ENCODE data around the gene SHANK1.

SHANK1 gene

DNA sequence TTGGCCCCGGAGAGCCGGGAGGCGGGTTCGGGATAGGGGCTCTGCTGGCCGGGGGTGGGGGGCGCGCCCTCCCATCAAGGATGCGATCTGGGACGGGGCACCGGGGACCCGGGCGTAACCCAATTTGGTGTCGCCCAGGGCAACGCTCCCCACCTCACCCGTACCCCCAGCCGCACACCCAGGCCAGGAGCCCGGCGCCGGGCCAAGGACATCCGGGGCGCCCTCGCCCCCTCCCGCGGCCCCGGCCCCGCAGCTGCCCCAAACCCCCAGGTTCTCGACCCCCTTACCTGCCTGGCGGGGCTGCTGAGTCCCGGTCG, 525 bp downstream of the SHANK1 start:
- peaks cover 31% of the 10 kb centered on the region for H3K27me3 ChIP-seq (ENCODE audit: insufficient read depth, poor library complexity, severe bottlenecking)
- TF ChIP-seq GABPA (IDR thresholded peaks at IDR 0.05; ENCODE audit: low read depth) (no peak), POLR2AphosphoS5 (IDR thresholded peaks at IDR 0.05; ENCODE audit: low read depth) (no peak), SPI1 (IDR thresholded peaks at IDR 0.05; ENCODE audit: borderline replicate concordance, low read depth) (no peak)
- TF ChIP-seq, protein P1, sequence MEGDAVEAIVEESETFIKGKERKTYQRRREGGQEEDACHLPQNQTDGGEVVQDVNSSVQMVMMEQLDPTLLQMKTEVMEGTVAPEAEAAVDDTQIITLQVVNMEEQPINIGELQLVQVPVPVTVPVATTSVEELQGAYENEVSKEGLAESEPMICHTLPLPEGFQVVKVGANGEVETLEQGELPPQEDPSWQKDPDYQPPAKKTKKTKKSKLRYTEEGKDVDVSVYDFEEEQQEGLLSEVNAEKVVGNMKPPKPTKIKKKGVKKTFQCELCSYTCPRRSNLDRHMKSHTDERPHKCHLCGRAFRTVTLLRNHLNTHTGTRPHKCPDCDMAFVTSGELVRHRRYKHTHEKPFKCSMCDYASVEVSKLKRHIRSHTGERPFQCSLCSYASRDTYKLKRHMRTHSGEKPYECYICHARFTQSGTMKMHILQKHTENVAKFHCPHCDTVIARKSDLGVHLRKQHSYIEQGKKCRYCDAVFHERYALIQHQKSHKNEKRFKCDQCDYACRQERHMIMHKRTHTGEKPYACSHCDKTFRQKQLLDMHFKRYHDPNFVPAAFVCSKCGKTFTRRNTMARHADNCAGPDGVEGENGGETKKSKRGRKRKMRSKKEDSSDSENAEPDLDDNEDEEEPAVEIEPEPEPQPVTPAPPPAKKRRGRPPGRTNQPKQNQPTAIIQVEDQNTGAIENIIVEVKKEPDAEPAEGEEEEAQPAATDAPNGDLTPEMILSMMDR (IDR thresholded peaks at IDR 0.05; ENCODE audit: insufficient read depth, low read length), result no peak
- TF ChIP-seq, protein P2, sequence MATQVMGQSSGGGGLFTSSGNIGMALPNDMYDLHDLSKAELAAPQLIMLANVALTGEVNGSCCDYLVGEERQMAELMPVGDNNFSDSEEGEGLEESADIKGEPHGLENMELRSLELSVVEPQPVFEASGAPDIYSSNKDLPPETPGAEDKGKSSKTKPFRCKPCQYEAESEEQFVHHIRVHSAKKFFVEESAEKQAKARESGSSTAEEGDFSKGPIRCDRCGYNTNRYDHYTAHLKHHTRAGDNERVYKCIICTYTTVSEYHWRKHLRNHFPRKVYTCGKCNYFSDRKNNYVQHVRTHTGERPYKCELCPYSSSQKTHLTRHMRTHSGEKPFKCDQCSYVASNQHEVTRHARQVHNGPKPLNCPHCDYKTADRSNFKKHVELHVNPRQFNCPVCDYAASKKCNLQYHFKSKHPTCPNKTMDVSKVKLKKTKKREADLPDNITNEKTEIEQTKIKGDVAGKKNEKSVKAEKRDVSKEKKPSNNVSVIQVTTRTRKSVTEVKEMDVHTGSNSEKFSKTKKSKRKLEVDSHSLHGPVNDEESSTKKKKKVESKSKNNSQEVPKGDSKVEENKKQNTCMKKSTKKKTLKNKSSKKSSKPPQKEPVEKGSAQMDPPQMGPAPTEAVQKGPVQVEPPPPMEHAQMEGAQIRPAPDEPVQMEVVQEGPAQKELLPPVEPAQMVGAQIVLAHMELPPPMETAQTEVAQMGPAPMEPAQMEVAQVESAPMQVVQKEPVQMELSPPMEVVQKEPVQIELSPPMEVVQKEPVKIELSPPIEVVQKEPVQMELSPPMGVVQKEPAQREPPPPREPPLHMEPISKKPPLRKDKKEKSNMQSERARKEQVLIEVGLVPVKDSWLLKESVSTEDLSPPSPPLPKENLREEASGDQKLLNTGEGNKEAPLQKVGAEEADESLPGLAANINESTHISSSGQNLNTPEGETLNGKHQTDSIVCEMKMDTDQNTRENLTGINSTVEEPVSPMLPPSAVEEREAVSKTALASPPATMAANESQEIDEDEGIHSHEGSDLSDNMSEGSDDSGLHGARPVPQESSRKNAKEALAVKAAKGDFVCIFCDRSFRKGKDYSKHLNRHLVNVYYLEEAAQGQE (IDR thresholded peaks at IDR 0.05; ENCODE audit: insufficient replicate concordance, low read depth), result no peak

DNA sequence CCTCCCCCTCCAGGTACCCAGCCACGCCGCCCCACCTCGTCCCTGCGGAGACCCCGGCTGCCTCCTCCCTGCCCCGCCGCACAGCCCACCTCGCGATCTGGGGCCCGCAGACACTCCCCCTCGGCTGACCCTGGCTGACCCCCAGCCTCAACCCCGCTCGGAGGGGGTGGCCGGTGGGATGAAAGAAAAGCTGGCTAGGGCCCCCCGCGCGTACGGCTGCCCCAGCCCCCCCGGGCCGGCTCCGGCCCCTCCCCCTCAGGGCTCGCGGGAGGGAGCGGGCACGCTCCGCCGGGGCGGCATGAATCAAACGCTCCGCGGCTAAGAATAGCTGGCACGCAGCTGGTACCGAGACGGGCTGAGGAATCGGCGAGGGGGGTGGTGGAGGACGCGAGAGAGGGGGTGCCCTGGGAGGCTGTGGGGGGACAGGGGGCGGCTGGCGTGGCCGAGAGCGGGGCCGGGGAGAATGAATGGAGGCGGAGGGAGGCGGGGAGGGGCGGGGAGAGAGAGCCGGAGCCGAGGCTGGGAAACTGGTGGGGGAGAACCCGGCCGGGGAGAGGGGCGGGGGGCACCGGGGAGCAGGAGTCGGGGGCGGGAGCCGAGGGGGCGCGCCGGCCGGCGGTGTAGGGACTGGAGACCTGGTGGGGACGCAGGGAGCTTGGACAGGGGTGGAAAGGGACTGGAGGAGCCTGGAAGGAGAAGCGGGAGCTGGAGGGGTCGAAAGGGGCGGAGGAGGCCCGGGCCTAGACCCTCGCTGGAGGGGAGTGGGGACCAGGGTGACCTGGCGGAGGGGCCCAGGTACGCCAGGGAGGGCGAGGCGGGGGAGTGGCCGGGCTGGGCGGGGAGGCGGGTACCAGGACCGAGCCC, 1.1 kb downstream of the SHANK1 start:
- TF ChIP-seq, protein P2 (IDR thresholded peaks at IDR 0.05; ENCODE audit: insufficient replicate concordance, low read depth), result no peak
- no peak for TF ChIP-seq SPI1 (IDR thresholded peaks at IDR 0.05; ENCODE audit: borderline replicate concordance, low read depth)
- TF ChIP-seq, protein P1 (IDR thresholded peaks at IDR 0.05; ENCODE audit: insufficient read depth, low read length), result no peak
- TF ChIP-seq POLR2AphosphoS5 (IDR thresholded peaks at IDR 0.05; ENCODE audit: low read depth), result no peak
- no peak for TF ChIP-seq GABPA (IDR thresholded peaks at IDR 0.05; ENCODE audit: low read depth)
- Histone ChIP-seq H3K27me3 (ENCODE audit: insufficient read depth, poor library complexity, severe bottlenecking) (peaks cover 25% of the 10 kb centered on the region), H3K4me3 (replicated peaks; ENCODE audit: insufficient read depth, low read length) (peak overlapping the region; percentile 39), H3K27ac (replicated peaks) (no peak overlapping the region)
- DNase-seq (ENCODE audit: low read depth in 1 of 2, low spot score in 1 of 2), result no peak

More for the DNA sequence above, 525 bp downstream of the SHANK1 start:
- no peak for DNase-seq (ENCODE audit: low read depth in 1 of 2, low spot score in 1 of 2)
- H3K27ac ChIP-seq (replicated peaks), result no peak overlapping the region
- peak overlapping the region; percentile 39 for H3K4me3 ChIP-seq (replicated peaks; ENCODE audit: insufficient read depth, low read length)

GRCh38 chr19:50717891-50718254, 1.7 kb downstream of the SHANK1 start:
- DNase-seq (ENCODE audit: low read depth in 1 of 2, low spot score in 1 of 2), result no peak
- peaks cover 20% of the 10 kb centered on the region for H3K27me3 ChIP-seq (ENCODE audit: insufficient read depth, poor library complexity, severe bottlenecking)
- no peak for TF ChIP-seq GABPA (IDR thresholded peaks at IDR 0.05; ENCODE audit: low read depth)
- TF ChIP-seq, protein P1 (IDR thresholded peaks at IDR 0.05; ENCODE audit: insufficient read depth, low read length), result no peak
- TF ChIP-seq SPI1 (IDR thresholded peaks at IDR 0.05; ENCODE audit: borderline replicate concordance, low read depth), result no peak
- TF ChIP-seq, protein P2 (IDR thresholded peaks at IDR 0.05; ENCODE audit: insufficient replicate concordance, low read depth), result no peak
- no peak for TF ChIP-seq POLR2AphosphoS5 (IDR thresholded peaks at IDR 0.05; ENCODE audit: low read depth)
- no peak overlapping the region for H3K27ac ChIP-seq (replicated peaks)
- H3K4me3 ChIP-seq (replicated peaks; ENCODE audit: insufficient read depth, low read length), result no peak overlapping the region; the same call in 1 of the 2 replicates

Data from HL-60 (cell line).